C1 segment of cervical spinal cord (tissue), 14 donors: ENCODE data around the gene NECTIN1.

ENCODE experiments used
- DNase-seq, 14 donors: peaks; one replicate each; lab custom pipeline; 2025; lab: John Stamatoyannopoulos, UW

The NECTIN1 gene

GRCh38 chr11:119591836-119592310, 137.1 kb downstream of the NECTIN1 start:
- DNase-seq, result no peak

GRCh38 chr11:119590651-119591351, 138.2 kb downstream of the NECTIN1 start:
- DNase-seq, result no peak

- peak in 4 of 14 donors; percentile 12 to 25 (median 20) for DNase-seq
Observed at GRCh38 chr11:119589001-119589400, 140.0 kb downstream of the NECTIN1 start.
